HepG2 (cell line): ENCODE results near the gene AKNA. TPM values are rescaled to one million over a fixed set of nuclear protein-coding genes. Genes with fewer than 3 reads are reported as not detected.

ENCODE experiments used
- ATAC-seq: fragments of 200-7000 bp; cut with Tn5 transposase; 3 replicates; pipeline ENCODE4 v1.9.1; 2020; ENCODE audit warnings: mild to moderate bottlenecking, moderate library complexity
- BruUV-seq: library from RNA; stranded (reverse); fragments of 400-500 nt; replicated peaks from 2 replicates; lab custom pipeline; 2021; lab: Mats Ljungman, UMichigan
- CTCF ChIA-PET: fragments of 300-600 bp; formaldehyde crosslinking; extraction: SDS; loops from one replicate; lab custom pipeline; 2021; ENCODE audit warnings: low total read pairs, inconsistent platforms, low intra/inter-chr PET ratio; lab: Yijun Ruan, JAX
- POLR2A ChIA-PET: fragments of 350-600 bp; sonication (Branson Sonifier 250); formaldehyde crosslinking; loops from one replicate; lab custom pipeline; 2020; ENCODE audit warnings: antibody characterized with exemption, inconsistent platforms; lab: Yijun Ruan, JAX
- DNase-seq: peaks from one replicate; pipeline ENCODE4 v3.0.0-alpha.2; 2015; ENCODE audit warnings: low spot score
- FAIRE-seq: peaks from 3 replicates; lab custom pipeline; 2011; peaks lifted over from hg19 to GRCh38; lab: Jason Lieb, UNC
- H2AFZ ChIP-seq: one replicate; pipeline ENCODE4 v1.6.1; 2011; ENCODE audit warnings: low read length, inconsistent platforms
- H3K27ac ChIP-seq: fragments of 300-600 bp; 3 replicates; pipeline ENCODE4 v1.8.0; 2011; ENCODE audit warnings: mixed run types, mild to moderate bottlenecking, mixed read lengths, low read length, inconsistent platforms; ENCODE audit not compliant: insufficient read depth; ENCODE audit errors: extremely low read length
- H3K27me3 ChIP-seq, 2 experiments: fragments of 200-600 bp in 1 of 2; 2 replicates in 1 of 2; 3 replicates in 1 of 2; pipeline versions ENCODE4 v1.6.0 to v1.8.0; 2011; ENCODE audit warnings: low read length in 2 of 2, mild to moderate bottlenecking in 2 of 2, moderate library complexity in 2 of 2, inconsistent platforms in 1 of 2; ENCODE audit not compliant: insufficient read depth in 2 of 2, control insufficient read depth in 1 of 2
- H3K36me3 ChIP-seq, 2 experiments: fragments of 200-600 bp in 1 of 2; replicated peaks in 1 of 2; 2 replicates in 1 of 2; 3 replicates in 1 of 2; pipeline versions ENCODE4 v1.5.1 to v1.8.0; 2011; ENCODE audit warnings: low read length in 2 of 2, inconsistent platforms in 1 of 2; ENCODE audit not compliant: insufficient read depth in 2 of 2, control insufficient read depth in 1 of 2
- H3K4me1 ChIP-seq: 2 replicates; pipeline ENCODE4 v1.5.1; 2012; ENCODE audit warnings: low read length, inconsistent platforms; ENCODE audit not compliant: insufficient read depth
- H3K4me2 ChIP-seq: 2 replicates; pipeline ENCODE4 v1.6.0; 2011; ENCODE audit warnings: low read depth, low read length, inconsistent platforms
- H3K4me3 ChIP-seq, 3 experiments: fragments of 200-600 bp in 1 of 3; sonication (generic), shearing (Covaris generic) in 1 of 3; replicated peaks in 1 of 3; 2 replicates each; pipeline ENCODE4 v1.5.1; 2011 to 2016; ENCODE audit warnings: low read length in 3 of 3, inconsistent platforms in 2 of 3, low read depth in 2 of 3, mild to moderate bottlenecking in 2 of 3, control low read depth in 1 of 3, mixed read lengths in 1 of 3; ENCODE audit not compliant: insufficient read depth in 1 of 3
- H3K79me2 ChIP-seq: one replicate; pipeline ENCODE4 v1.6.1; 2011; ENCODE audit warnings: low read length, inconsistent platforms; ENCODE audit not compliant: insufficient read depth
- H3K9ac ChIP-seq: 2 replicates; pipeline ENCODE4 v1.6.0; 2011; ENCODE audit warnings: mild to moderate bottlenecking, low read depth, low read length, inconsistent platforms; ENCODE audit not compliant: insufficient read depth
- H3K9me3 ChIP-seq: 2 replicates; pipeline ENCODE4 v1.5.1; 2012; ENCODE audit warnings: mild to moderate bottlenecking, low read length
- H4K20me1 ChIP-seq: 2 replicates; pipeline ENCODE4 v1.6.0; 2011; ENCODE audit warnings: inconsistent platforms, mild to moderate bottlenecking, low read length, moderate library complexity; ENCODE audit not compliant: insufficient read depth
- ATF4 ChIP-seq, 2 experiments: fragments of 450-650 bp in 1 of 2; sonication (generic) in 1 of 2; formaldehyde crosslinking; IDR thresholded peaks; 2 replicates each; pipeline versions ENCODE4 v1.5.0 to v1.8.0; 2020 to 2022; ENCODE audit warnings: mild to moderate bottlenecking in 1 of 2, missing genetic modification reagents in 1 of 2
- ATM ChIP-seq: fragments of 450-650 bp; IDR thresholded peaks from 2 replicates; pipeline ENCODE4 v1.7.1; 2017; ENCODE audit warnings: mild to moderate bottlenecking, borderline replicate concordance
- EEA1 ChIP-seq: sonication (generic); formaldehyde crosslinking; IDR thresholded peaks from 2 replicates; pipeline ENCODE4 v1.5.1; 2020; ENCODE audit warnings: mild to moderate bottlenecking, missing genetic modification reagents, borderline replicate concordance
- FOXP1 ChIP-seq, 2 experiments: fragments of 450-650 bp in 1 of 2; IDR thresholded peaks; 2 replicates each; pipeline ENCODE4 v1.6.1; 2017 to 2018; ENCODE audit warnings: antibody characterized with exemption in 1 of 2
- NFE2 ChIP-seq: sonication (generic); formaldehyde crosslinking; IDR thresholded peaks from 2 replicates; pipeline ENCODE4 v1.4.0; 2020; ENCODE audit warnings: missing genetic modification reagents
- PHF21A ChIP-seq: sonication (generic); formaldehyde crosslinking; IDR thresholded peaks from 2 replicates; pipeline ENCODE4 v1.5.0; 2020; ENCODE audit warnings: mild to moderate bottlenecking, missing genetic modification reagents
- PRDM4 ChIP-seq: sonication (generic); formaldehyde crosslinking; IDR thresholded peaks from 2 replicates; pipeline ENCODE4 v1.9.0; 2021; ENCODE audit warnings: missing genetic modification reagents, borderline replicate concordance
- RFXAP ChIP-seq: sonication (generic); formaldehyde crosslinking; IDR thresholded peaks from 2 replicates; pipeline ENCODE4 v1.4.0; 2020; ENCODE audit warnings: missing genetic modification reagents, borderline replicate concordance
- TBP ChIP-seq: sonication (generic); formaldehyde crosslinking; IDR thresholded peaks from 2 replicates; pipeline ENCODE4 v1.5.0; 2020; ENCODE audit warnings: missing genetic modification reagents
- YEATS2 ChIP-seq: sonication (generic); formaldehyde crosslinking; IDR thresholded peaks from 2 replicates; pipeline ENCODE4 v1.4.0; 2020; ENCODE audit warnings: missing genetic modification reagents, borderline replicate concordance
- ZFAT ChIP-seq: sonication (generic); formaldehyde crosslinking; conservative IDR thresholded peaks from 2 replicates; pipeline ENCODE4 v1.8.1; 2023; ENCODE audit warnings: missing genetic modification reagents, inconsistent platforms
- ZKSCAN5 ChIP-seq: sonication (generic); formaldehyde crosslinking; IDR thresholded peaks from 2 replicates; pipeline ENCODE4 v1.5.1; 2020; ENCODE audit warnings: mild to moderate bottlenecking, missing genetic modification reagents
- ZNF276 ChIP-seq: sonication (generic); formaldehyde crosslinking; IDR thresholded peaks from 2 replicates; pipeline ENCODE4 v1.4.0; 2020; ENCODE audit warnings: mild to moderate bottlenecking, low read depth, missing genetic modification reagents
- ZNF282 ChIP-seq: fragments of 450-650 bp; IDR thresholded peaks from 2 replicates; pipeline ENCODE4 v1.6.1; 2018; ENCODE audit not compliant: partially characterized antibody
- WGBS: methylation state at CpG from one replicate; pipeline ENCODE4 v1.1.6; 2017; ENCODE audit warnings: low lambda C conversion rate; 5-methylcytosine and 5-hydroxymethylcytosine counted together
- in situ Hi-C: cut with HindIII; loops from 2 replicates; pipeline ENCODE4 v1.10.0; 2017; ENCODE audit warnings: low pct_unique_long_range_greater_than_20kb; ENCODE audit not compliant: extremely low pct_ligation_motif_present
- intact Hi-C: fragments of 100-400 bp; cut with micrococcal nuclease; formaldehyde crosslinking; loops from one replicate; pipeline ENCODE4 v1.10.0; 2022; ENCODE audit not compliant: unreplicated experiment
- polyA plus RNA-seq, 8 experiments: library from polyadenylated mRNA; depleted of rRNA in 3 of 8; stranded (reverse) in 7 of 8; unstranded in 1 of 8; fragments of >200 nt; fragmentation: Illumina TruSeq in 4 of 8; extraction: Trizol in 4 of 8; gene quantifications; 2 replicates each; pipeline versions ENCODE4 v1.2.1 to v1.2.3, GENCODE V29; 2011 to 2016; ENCODE audit warnings: low read depth in 4 of 8, missing spikeins in 1 of 8, mixed read lengths in 1 of 8; ENCODE audit not compliant: insufficient read depth in 1 of 8
- total RNA-seq, 5 experiments: library from RNA; depleted of rRNA; stranded (reverse); fragments of >200 nt; fragmentation: Illumina TruSeq; extraction: Trizol; gene quantifications; 2 replicates each; pipeline ENCODE4 v1.2.3, GENCODE V29; 2016; ENCODE audit warnings: low read depth in 1 of 5

Gene AKNA
- total and polyA plus RNA-seq, 2 of the 13 experiments (the other 11 are each of a cell fraction or from before 2014, with no cell fraction given), result 3.0 to 3.1 TPM

- no peak overlapping the region for H3K4me2 ChIP-seq
- no peak overlapping the region for H3K4me3 ChIP-seq
- no peaks in the 10 kb centered on the region for H3K27me3 ChIP-seq
- BruUV-seq, result no TSS peak
- intact Hi-C loops (no loop called here), in situ Hi-C loops (loop anchor here (25.0 kb wide), 1 partner anchor 501 kb away; no protein-coding TSS in a partner anchor)
- H3K36me3 ChIP-seq, result no peaks in the 10 kb centered on the region
- ChIA-PET CTCF (no interaction called here), POLR2A (no interaction called here)
- TF ChIP-seq YEATS2 (no peak), FOXP1 (IDR thresholded peaks at IDR 0.05) (no peak), FOXP1 (CRISPR knock-in tag; IDR thresholded peaks at IDR 0.05) (no peak), ATM (no peak), RFXAP (no peak), ZKSCAN5 (CRISPR knock-in tag) (no peak), ZNF282 (no peak), EEA1 (no peak), ZFAT (CRISPR knock-in tag) (no peak), NFE2 (CRISPR knock-in tag) (no peak), PHF21A (CRISPR knock-in tag) (no peak), TBP (CRISPR knock-in tag) (no peak), ZNF276 (CRISPR knock-in tag) (no peak), PRDM4 (CRISPR knock-in tag) (no peak), ATF4 (CRISPR knock-in tag; IDR thresholded peaks at IDR 0.05) (no peak)
- H3K27ac ChIP-seq, result no peak overlapping the region
- no peak for DNase-seq
- H2AFZ ChIP-seq, result no peak overlapping the region
- H3K9ac ChIP-seq, result no peak overlapping the region
- H3K4me1 ChIP-seq, result peaks cover 8% of the 10 kb centered on the region
- no peaks in the 10 kb centered on the region for H3K9me3 ChIP-seq
- no peaks in the 10 kb centered on the region for H4K20me1 ChIP-seq
- FAIRE-seq, result no peak
- no peak for ATAC-seq
- WGBS, result 45% methylated on average over 8 of the region's 8 CpGs
- H3K79me2 ChIP-seq, result no peaks in the 10 kb centered on the region
These were observed 23.1 kb upstream of the AKNA start for GRCh38 chr9:114410910-114411309.
